Measurements from ENCODE around the gene CELSR1. TPM values are rescaled to one million over a fixed set of nuclear protein-coding genes. Genes with fewer than 3 reads are reported as not detected.

The CELSR1 gene
- total RNA-seq, 1 donor from 2014 or later, result 27.6 TPM

DNA sequence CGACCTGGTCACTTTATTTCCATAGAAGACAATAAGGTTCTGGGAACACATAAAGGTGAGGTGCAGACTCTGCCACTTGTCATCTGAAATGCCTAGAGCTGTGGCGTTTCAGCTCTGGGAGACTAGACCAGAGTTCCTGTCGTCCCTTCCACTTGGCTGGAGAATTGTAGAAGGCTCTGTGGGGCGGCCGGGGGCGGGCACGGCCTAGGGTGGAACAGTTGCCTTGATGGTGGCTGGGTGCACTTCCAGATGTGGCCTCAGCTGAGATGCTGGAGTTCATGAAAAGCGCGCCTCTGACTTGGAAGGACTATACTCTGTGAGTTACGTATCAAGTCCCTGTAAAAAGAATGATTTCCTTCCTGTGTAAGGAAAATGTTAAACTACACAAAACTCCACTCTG, 185.1 kb downstream of the CELSR1 start:
- Histone ChIP-seq H3K4me2 (ENCODE audit: low read length) (no peak overlapping the region), H3K9ac (ENCODE audit: low read length) (no peak overlapping the region), H4K20me1 (ENCODE audit: insufficient read depth, low read length) (peaks cover 90% of the 10 kb centered on the region), H3K27ac (ENCODE audit: low read depth, low read length) (no peak overlapping the region), H3K4me1 (ENCODE audit: insufficient read depth, low read length) (peaks cover 19% of the 10 kb centered on the region), H3K27me3 (ENCODE audit: insufficient read depth, low read length) (no peaks in the 10 kb centered on the region), H3K79me2 (ENCODE audit: insufficient read depth, low read length) (peaks cover 12% of the 10 kb centered on the region), H2AFZ (ENCODE audit: low read depth, low read length) (no peak overlapping the region), H3K4me3 (ENCODE audit: insufficient read depth, low read depth, low read length) (no peak overlapping the region), H3K9me3 (ENCODE audit: insufficient read depth, low read depth, low read length) (no peaks in the 10 kb centered on the region), H3K36me3 (ENCODE audit: insufficient read depth, low read length) (peaks cover 20% of the 10 kb centered on the region)
- Mint-ChIP-seq H3K27ac (ENCODE audit: unreplicated experiment) (no peak overlapping the region), H3K36me3 (ENCODE audit: low read depth, unreplicated experiment) (peaks cover 27% of the 10 kb centered on the region), H3K9me3 (ENCODE audit: unreplicated experiment) (no peaks in the 10 kb centered on the region), H3K4me3 (ENCODE audit: unreplicated experiment) (no peak overlapping the region), H3K27me3 (ENCODE audit: low read depth, unreplicated experiment) (no peaks in the 10 kb centered on the region), H3K4me1 (ENCODE audit: low read depth, unreplicated experiment) (peaks cover 2% of the 10 kb centered on the region)
- no peak for DNase-seq (ENCODE audit: low read depth)
- TF ChIP-seq, protein P1, sequence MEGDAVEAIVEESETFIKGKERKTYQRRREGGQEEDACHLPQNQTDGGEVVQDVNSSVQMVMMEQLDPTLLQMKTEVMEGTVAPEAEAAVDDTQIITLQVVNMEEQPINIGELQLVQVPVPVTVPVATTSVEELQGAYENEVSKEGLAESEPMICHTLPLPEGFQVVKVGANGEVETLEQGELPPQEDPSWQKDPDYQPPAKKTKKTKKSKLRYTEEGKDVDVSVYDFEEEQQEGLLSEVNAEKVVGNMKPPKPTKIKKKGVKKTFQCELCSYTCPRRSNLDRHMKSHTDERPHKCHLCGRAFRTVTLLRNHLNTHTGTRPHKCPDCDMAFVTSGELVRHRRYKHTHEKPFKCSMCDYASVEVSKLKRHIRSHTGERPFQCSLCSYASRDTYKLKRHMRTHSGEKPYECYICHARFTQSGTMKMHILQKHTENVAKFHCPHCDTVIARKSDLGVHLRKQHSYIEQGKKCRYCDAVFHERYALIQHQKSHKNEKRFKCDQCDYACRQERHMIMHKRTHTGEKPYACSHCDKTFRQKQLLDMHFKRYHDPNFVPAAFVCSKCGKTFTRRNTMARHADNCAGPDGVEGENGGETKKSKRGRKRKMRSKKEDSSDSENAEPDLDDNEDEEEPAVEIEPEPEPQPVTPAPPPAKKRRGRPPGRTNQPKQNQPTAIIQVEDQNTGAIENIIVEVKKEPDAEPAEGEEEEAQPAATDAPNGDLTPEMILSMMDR (IDR thresholded peaks at IDR 0.05; ENCODE audit: insufficient read depth, low read depth, low read length), result no peak
- TF ChIP-seq EZH2 (IDR thresholded peaks at IDR 0.05; ENCODE audit: insufficient read depth, low read length), result no peak
- no peak for FAIRE-seq

DNA sequence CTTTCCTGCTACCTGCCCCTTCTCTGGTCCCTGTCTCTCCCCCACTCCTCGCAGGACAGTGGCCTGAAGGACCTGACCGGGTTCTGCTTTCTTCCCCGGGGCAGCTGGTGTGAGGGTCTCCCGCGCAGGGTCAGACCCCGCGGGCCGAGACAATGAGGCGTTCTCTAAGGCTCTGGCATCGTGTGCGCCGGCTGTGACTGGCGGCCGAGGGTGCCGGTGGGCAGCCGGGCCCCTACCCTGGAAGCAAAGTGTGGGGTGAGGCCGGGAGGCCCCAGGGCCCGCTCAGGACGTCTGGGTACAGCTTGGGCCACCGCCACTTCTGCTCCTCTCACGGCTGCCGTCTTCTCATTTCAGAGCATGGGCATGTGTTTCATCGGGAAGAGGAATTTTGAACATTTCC, 185.7 kb downstream of the CELSR1 start:
- H3K4me3 ChIP-seq (ENCODE audit: insufficient read depth, low read depth, low read length), result no peak overlapping the region
- H3K27ac Mint-ChIP-seq (ENCODE audit: unreplicated experiment), result no peak overlapping the region
- no peaks in the 10 kb centered on the region for H3K9me3 Mint-ChIP-seq (ENCODE audit: unreplicated experiment)
- peaks cover 19% of the 10 kb centered on the region for H3K4me1 ChIP-seq (ENCODE audit: insufficient read depth, low read length)
- no peak for DNase-seq (ENCODE audit: low read depth)
- H3K9me3 ChIP-seq (ENCODE audit: insufficient read depth, low read depth, low read length), result no peaks in the 10 kb centered on the region
- H3K4me3 Mint-ChIP-seq (ENCODE audit: unreplicated experiment), result no peak overlapping the region
- H3K4me1 Mint-ChIP-seq (ENCODE audit: low read depth, unreplicated experiment), result peaks cover 2% of the 10 kb centered on the region
- H3K4me2 ChIP-seq (ENCODE audit: low read length), result no peak overlapping the region
- H3K79me2 ChIP-seq (ENCODE audit: insufficient read depth, low read length), result peaks cover 12% of the 10 kb centered on the region
- peaks cover 23% of the 10 kb centered on the region for H3K36me3 ChIP-seq (ENCODE audit: insufficient read depth, low read length)
- no peak overlapping the region for H3K9ac ChIP-seq (ENCODE audit: low read length)
- no peaks in the 10 kb centered on the region for H3K27me3 Mint-ChIP-seq (ENCODE audit: low read depth, unreplicated experiment)
- peaks cover 27% of the 10 kb centered on the region for H3K36me3 Mint-ChIP-seq (ENCODE audit: low read depth, unreplicated experiment)
- H3K27ac ChIP-seq (ENCODE audit: low read depth, low read length), result no peak overlapping the region
- H3K27me3 ChIP-seq (ENCODE audit: insufficient read depth, low read length), result no peaks in the 10 kb centered on the region
- no peak overlapping the region for H2AFZ ChIP-seq (ENCODE audit: low read depth, low read length)
- TF ChIP-seq, protein P1 (IDR thresholded peaks at IDR 0.05; ENCODE audit: insufficient read depth, low read depth, low read length), result no peak
- TF ChIP-seq EZH2 (IDR thresholded peaks at IDR 0.05; ENCODE audit: insufficient read depth, low read length), result no peak
- no peak for FAIRE-seq
- H4K20me1 ChIP-seq (ENCODE audit: insufficient read depth, low read length), result peaks cover 89% of the 10 kb centered on the region

DNA sequence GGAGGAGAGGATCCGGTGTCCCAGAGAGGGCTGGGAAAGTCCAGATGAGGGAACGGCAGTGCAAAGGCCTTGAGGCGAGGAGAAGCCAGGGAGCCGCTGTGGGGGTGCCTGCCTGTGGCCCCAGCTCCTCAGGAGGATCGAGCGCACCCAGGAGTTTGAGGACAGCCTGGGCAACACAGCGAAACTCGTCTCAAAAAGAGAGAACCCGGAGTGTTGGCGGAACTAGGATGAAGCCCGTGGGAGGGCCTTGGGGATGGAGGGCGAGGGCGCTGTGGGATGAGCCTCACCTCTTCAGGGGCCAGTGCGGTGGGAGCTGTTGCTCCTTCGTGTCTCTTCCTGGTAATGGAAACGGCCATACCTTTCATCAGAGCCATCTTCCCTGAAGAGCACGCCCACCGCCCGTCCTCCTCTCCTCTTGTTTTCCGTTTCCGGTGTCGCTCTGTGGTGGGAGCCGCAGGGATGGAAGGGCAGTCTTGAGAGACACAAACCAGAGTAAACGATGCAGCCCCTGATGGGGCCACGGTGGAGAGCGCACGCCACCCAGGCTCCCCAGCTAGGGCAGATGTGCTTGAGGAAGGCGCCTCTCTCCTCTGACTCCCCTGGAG, 186.2 kb downstream of the CELSR1 start:
- Mint-ChIP-seq H3K4me1 (ENCODE audit: low read depth, unreplicated experiment) (peaks cover 2% of the 10 kb centered on the region), H3K36me3 (ENCODE audit: low read depth, unreplicated experiment) (peaks cover 27% of the 10 kb centered on the region)

More for the DNA sequence above, 186.2 kb downstream of the CELSR1 start:
- no peak overlapping the region for H2AFZ ChIP-seq (ENCODE audit: low read depth, low read length)
- peaks cover 12% of the 10 kb centered on the region for H3K79me2 ChIP-seq (ENCODE audit: insufficient read depth, low read length)
- DNase-seq (ENCODE audit: low read depth) (no peak), FAIRE-seq (no peak)
- peaks cover 88% of the 10 kb centered on the region for H4K20me1 ChIP-seq (ENCODE audit: insufficient read depth, low read length)
- H3K27ac ChIP-seq (ENCODE audit: low read depth, low read length), result no peak overlapping the region
- no peaks in the 10 kb centered on the region for H3K27me3 ChIP-seq (ENCODE audit: insufficient read depth, low read length)
- H3K9me3 Mint-ChIP-seq (ENCODE audit: unreplicated experiment), result no peaks in the 10 kb centered on the region
- H3K27me3 Mint-ChIP-seq (ENCODE audit: low read depth, unreplicated experiment), result no peaks in the 10 kb centered on the region
- peaks cover 27% of the 10 kb centered on the region for H3K36me3 ChIP-seq (ENCODE audit: insufficient read depth, low read length)
- no peak overlapping the region for H3K4me3 Mint-ChIP-seq (ENCODE audit: unreplicated experiment)
- TF ChIP-seq, protein P1 (IDR thresholded peaks at IDR 0.05; ENCODE audit: insufficient read depth, low read depth, low read length), result no peak
- TF ChIP-seq EZH2 (IDR thresholded peaks at IDR 0.05; ENCODE audit: insufficient read depth, low read length), result no peak
- H3K4me2 ChIP-seq (ENCODE audit: low read length), result no peak overlapping the region
- H3K9me3 ChIP-seq (ENCODE audit: insufficient read depth, low read depth, low read length), result no peaks in the 10 kb centered on the region
- H3K4me3 ChIP-seq (ENCODE audit: insufficient read depth, low read depth, low read length), result no peak overlapping the region
- H3K4me1 ChIP-seq (ENCODE audit: insufficient read depth, low read length), result peaks cover 19% of the 10 kb centered on the region
- no peak overlapping the region for H3K9ac ChIP-seq (ENCODE audit: low read length)
- no peak overlapping the region for H3K27ac Mint-ChIP-seq (ENCODE audit: unreplicated experiment)
